GM12891 (cell line): Measurements from ENCODE around the gene PIGX.

ENCODE experiments used
- PAX5 ChIP-seq: IDR thresholded peaks from 2 replicates; pipeline ENCODE4 v1.6.1; 2011; ENCODE audit warnings: low read length, moderate library complexity, mild to moderate bottlenecking; ENCODE audit not compliant: insufficient read depth, severe bottlenecking
- POLR2A ChIP-seq: IDR thresholded peaks from 2 replicates; pipeline ENCODE4 v1.6.1; 2011; ENCODE audit warnings: low read depth, low read length, control low read depth
- POLR2AphosphoS5 ChIP-seq: IDR thresholded peaks from 2 replicates; pipeline ENCODE4 v1.6.1; 2011; ENCODE audit warnings: low read depth, low read length, control low read depth
- TAF1 ChIP-seq: IDR thresholded peaks from 2 replicates; pipeline ENCODE4 v1.6.1; 2011; ENCODE audit warnings: low read depth, low read length, control low read depth

GRCh38 chr3:196749125-196749524 is 36.9 kb downstream of the PIGX start:
- no peak for TF ChIP-seq POLR2AphosphoS5
- no peak for TF ChIP-seq POLR2A
- TF ChIP-seq TAF1, result no peak
- no peak for TF ChIP-seq PAX5
